GM23338 (cell line): ENCODE data around the gene STAB2.

Source experiments
- EZH2 ChIP-seq: fragments of 200-600 bp; sonication (generic); IDR thresholded peaks from one replicate; pipeline ENCODE4 v1.8.0; 2017; ENCODE audit warnings: antibody characterized with exemption, mild to moderate bottlenecking, low read depth; ENCODE audit not compliant: unreplicated experiment
- POLR2AphosphoS5 ChIP-seq: IDR thresholded peaks from 2 replicates; pipeline ENCODE4 v1.6.1; 2016; ENCODE audit warnings: antibody characterized with exemption, low read depth
- STAT1 ChIP-seq: IDR thresholded peaks from one replicate; pipeline ENCODE4 v1.6.1; 2016; ENCODE audit warnings: antibody characterized with exemption; ENCODE audit not compliant: unreplicated experiment
- TF ChIP-seq, protein P1 (sequence below), 2 experiments: fragments of 200-600 bp in 1 of 2; sonication (generic) in 1 of 2; conservative IDR thresholded peaks; 2 replicates each; pipeline versions ENCODE4 v1.5.1 to v1.6.1; 2016 to 2017; ENCODE audit warnings: antibody characterized with exemption in 2 of 2, low read depth in 2 of 2, mild to moderate bottlenecking in 2 of 2, moderate library complexity in 1 of 2
- TF ChIP-seq, protein P2 (sequence below): IDR thresholded peaks from one replicate; pipeline ENCODE4 v1.6.1; 2018; ENCODE audit warnings: antibody characterized with exemption; ENCODE audit not compliant: unreplicated experiment

DNA sequence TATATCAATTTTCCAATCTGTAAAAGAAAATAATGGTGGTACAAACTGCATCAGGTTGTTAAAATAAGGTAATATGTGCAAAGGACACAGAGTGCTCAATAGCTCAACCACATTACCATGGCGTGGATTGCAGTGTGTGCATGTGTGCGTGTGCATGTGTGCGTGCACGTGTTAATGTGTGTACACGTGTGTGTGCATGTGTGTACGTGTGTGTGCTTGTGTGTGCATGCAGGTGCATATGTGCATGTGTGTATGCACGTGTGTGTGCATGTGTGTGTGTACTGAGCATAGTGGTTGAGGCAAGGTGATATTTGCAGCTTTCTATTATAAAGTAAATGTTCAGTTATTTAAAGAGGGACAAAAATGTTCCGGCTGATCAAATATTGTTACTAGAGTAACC lies 138.3 kb downstream of the STAB2 start:
- TF ChIP-seq EZH2, result no peak
- TF ChIP-seq, protein P1, sequence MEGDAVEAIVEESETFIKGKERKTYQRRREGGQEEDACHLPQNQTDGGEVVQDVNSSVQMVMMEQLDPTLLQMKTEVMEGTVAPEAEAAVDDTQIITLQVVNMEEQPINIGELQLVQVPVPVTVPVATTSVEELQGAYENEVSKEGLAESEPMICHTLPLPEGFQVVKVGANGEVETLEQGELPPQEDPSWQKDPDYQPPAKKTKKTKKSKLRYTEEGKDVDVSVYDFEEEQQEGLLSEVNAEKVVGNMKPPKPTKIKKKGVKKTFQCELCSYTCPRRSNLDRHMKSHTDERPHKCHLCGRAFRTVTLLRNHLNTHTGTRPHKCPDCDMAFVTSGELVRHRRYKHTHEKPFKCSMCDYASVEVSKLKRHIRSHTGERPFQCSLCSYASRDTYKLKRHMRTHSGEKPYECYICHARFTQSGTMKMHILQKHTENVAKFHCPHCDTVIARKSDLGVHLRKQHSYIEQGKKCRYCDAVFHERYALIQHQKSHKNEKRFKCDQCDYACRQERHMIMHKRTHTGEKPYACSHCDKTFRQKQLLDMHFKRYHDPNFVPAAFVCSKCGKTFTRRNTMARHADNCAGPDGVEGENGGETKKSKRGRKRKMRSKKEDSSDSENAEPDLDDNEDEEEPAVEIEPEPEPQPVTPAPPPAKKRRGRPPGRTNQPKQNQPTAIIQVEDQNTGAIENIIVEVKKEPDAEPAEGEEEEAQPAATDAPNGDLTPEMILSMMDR (conservative IDR thresholded peaks at IDR 0.05; ENCODE audit: low read depth in 2 of 2), result no peak
- no peak for TF ChIP-seq STAT1
- TF ChIP-seq POLR2AphosphoS5, result no peak
- TF ChIP-seq, protein P2, sequence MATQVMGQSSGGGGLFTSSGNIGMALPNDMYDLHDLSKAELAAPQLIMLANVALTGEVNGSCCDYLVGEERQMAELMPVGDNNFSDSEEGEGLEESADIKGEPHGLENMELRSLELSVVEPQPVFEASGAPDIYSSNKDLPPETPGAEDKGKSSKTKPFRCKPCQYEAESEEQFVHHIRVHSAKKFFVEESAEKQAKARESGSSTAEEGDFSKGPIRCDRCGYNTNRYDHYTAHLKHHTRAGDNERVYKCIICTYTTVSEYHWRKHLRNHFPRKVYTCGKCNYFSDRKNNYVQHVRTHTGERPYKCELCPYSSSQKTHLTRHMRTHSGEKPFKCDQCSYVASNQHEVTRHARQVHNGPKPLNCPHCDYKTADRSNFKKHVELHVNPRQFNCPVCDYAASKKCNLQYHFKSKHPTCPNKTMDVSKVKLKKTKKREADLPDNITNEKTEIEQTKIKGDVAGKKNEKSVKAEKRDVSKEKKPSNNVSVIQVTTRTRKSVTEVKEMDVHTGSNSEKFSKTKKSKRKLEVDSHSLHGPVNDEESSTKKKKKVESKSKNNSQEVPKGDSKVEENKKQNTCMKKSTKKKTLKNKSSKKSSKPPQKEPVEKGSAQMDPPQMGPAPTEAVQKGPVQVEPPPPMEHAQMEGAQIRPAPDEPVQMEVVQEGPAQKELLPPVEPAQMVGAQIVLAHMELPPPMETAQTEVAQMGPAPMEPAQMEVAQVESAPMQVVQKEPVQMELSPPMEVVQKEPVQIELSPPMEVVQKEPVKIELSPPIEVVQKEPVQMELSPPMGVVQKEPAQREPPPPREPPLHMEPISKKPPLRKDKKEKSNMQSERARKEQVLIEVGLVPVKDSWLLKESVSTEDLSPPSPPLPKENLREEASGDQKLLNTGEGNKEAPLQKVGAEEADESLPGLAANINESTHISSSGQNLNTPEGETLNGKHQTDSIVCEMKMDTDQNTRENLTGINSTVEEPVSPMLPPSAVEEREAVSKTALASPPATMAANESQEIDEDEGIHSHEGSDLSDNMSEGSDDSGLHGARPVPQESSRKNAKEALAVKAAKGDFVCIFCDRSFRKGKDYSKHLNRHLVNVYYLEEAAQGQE, result no peak
